Breast epithelium (tissue), 4 donors: ENCODE measurements around the gene MTG1. TPM values are rescaled to one million over a fixed set of nuclear protein-coding genes. Genes with fewer than 3 reads are reported as not detected.
"Not testable (repeated sequence)": the region's sequence is repeated elsewhere in the genome, so short reads cannot be mapped to it uniquely, and the experiment has no call there.

Experiments
- DNase-seq, 2 donors: peaks; one replicate each; pipeline ENCODE4 v3.0.0-alpha.2; 2019; ENCODE audit warnings: low spot score in 2 of 2
- H3K27ac ChIP-seq, 2 donors: fragments of 200-600 bp; sonication (generic) in 1 of 2; one replicate each; pipeline ENCODE4 v1.5.1; 2016 to 2019; ENCODE audit warnings: mild to moderate bottlenecking in 1 of 2
- H3K27me3 ChIP-seq, 2 donors: fragments of 200-600 bp; sonication (generic) in 1 of 2; one replicate each; pipeline versions ENCODE4 v1.5.1 to v1.6.0; 2017 to 2019; ENCODE audit warnings: control low read depth in 1 of 2, mild to moderate bottlenecking in 1 of 2
- H3K36me3 ChIP-seq: fragments of 200-600 bp; one replicate; pipeline ENCODE4 v1.5.1; 2019
- H3K4me1 ChIP-seq, 2 donors: fragments of 200-600 bp; sonication (generic); one replicate each; pipeline ENCODE4 v1.5.1; 2016 to 2019; ENCODE audit warnings: control low read depth in 1 of 2
- H3K4me3 ChIP-seq, 3 donors: fragments of 200-600 bp; sonication (generic); 1 replicate in 2 of 3; 2 replicates in 1 of 3; pipeline ENCODE4 v1.5.1; 2016 to 2019; ENCODE audit warnings: mild to moderate bottlenecking in 3 of 3, moderate library complexity in 2 of 3
- H3K9me3 ChIP-seq, 2 donors: fragments of 200-600 bp; sonication (generic) in 1 of 2; one replicate each; pipeline ENCODE4 v1.5.1; 2016 to 2019; ENCODE audit warnings: control low read depth in 1 of 2
- CTCF ChIP-seq, 3 donors: fragments of 450-650 bp; IDR thresholded peaks; one replicate each; pipeline ENCODE4 v1.5.1; 2016 to 2017; ENCODE audit warnings: antibody characterized with exemption in 3 of 3, mild to moderate bottlenecking in 3 of 3, moderate library complexity in 3 of 3
- POLR2A ChIP-seq: fragments of 450-650 bp; IDR thresholded peaks from one replicate; pipeline ENCODE4 v1.6.1; 2016; ENCODE audit warnings: antibody characterized with exemption, mild to moderate bottlenecking, moderate library complexity
- POLR2AphosphoS5 ChIP-seq, 3 donors: sonication (generic); formaldehyde crosslinking; IDR thresholded peaks; one replicate each; pipeline ENCODE4 v1.6.1; 2017; ENCODE audit warnings: antibody characterized with exemption in 3 of 3
- intact Hi-C: fragments of 100-400 bp; cut with DNase I; formaldehyde crosslinking; loops from one replicate; pipeline ENCODE4 v1.15.1; 2023; ENCODE audit warnings: low total_unique reads
- total RNA-seq, 3 donors: library from RNA; depleted of rRNA; stranded (reverse); fragments of >200 nt; gene quantifications; one replicate each; pipeline ENCODE4 v1.1.0, GENCODE V29; 2016

Gene MTG1
- total RNA-seq, 3 donors from 2014 or later = 22.9 to 56.4 (median 37.0) TPM

DNA sequence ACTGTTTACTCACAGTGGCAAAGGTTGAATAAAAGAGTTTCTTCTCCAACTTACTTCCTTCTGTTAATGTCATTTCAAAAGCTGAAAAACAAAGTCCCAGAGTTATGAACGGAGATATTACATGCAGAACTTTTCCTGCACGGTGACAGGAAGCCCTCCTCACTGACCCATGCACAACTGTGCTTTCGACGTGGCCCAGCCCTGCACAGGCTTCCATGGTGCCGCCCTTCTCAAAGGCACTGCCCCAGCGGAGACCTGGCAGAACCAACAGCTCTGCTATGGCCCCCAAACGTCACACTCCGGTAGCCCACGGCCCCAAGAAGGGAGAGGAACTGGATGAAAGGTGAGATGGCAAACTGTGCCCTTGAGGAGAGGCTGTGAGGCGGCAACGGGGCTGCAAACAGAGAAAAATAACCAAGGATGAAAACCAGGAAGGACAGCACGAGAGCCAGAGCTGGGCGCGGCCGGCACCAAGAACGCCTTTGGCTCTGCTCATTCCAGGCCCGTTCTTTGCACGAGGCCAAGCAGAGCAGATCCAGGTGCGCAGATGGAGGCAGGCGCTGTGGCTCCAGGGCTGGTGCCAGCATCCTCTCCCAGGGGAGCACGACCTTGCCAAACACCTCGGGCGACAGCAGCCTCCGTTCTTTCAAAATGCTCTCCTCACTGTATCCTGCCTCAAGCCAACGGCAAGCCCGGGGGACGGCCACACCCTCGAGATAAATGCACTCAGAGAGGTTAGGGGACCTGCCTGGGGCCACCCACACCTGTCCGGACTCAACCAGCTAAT is 29.1 kb upstream of the MTG1 start:
- Histone ChIP-seq H3K36me3 (no peaks in the 10 kb centered on the region), H3K9me3 (no peaks in the 10 kb centered on the region)

GRCh38 chr10:133365461-133366129 is 28.4 kb upstream of the MTG1 start:
- H3K27ac ChIP-seq = peak overlapping the region in 1 of 2 donors; percentile 45
- no peak overlapping the region for H3K4me3 ChIP-seq
- no peaks in the 10 kb centered on the region for H3K27me3 ChIP-seq
- no peak for DNase-seq
- no peak for TF ChIP-seq POLR2A
- TF ChIP-seq POLR2AphosphoS5 (IDR thresholded peaks at IDR 0.05) = no peak
- no peak for TF ChIP-seq CTCF (IDR thresholded peaks at IDR 0.05)
- no peaks in the 10 kb centered on the region for H3K4me1 ChIP-seq
- H3K36me3 ChIP-seq = no peaks in the 10 kb centered on the region
- intact Hi-C loops = no loop called here
- H3K9me3 ChIP-seq = no peaks in the 10 kb centered on the region

More for the DNA sequence above, 29.1 kb upstream of the MTG1 start:
- intact Hi-C loops = no loop called here
- TF ChIP-seq POLR2A = no peak
- TF ChIP-seq POLR2AphosphoS5 (IDR thresholded peaks at IDR 0.05) = no peak
- no peak for TF ChIP-seq CTCF (IDR thresholded peaks at IDR 0.05)
- no peak overlapping the region for H3K4me3 ChIP-seq
- no peaks in the 10 kb centered on the region for H3K4me1 ChIP-seq
- DNase-seq = no peak
- no peaks in the 10 kb centered on the region for H3K27me3 ChIP-seq
- peak overlapping the region in 1 of 2 donors; percentile 45 for H3K27ac ChIP-seq

- no peaks in the 10 kb centered on the region for H3K9me3 ChIP-seq
- no peak overlapping the region for H3K27ac ChIP-seq
- DNase-seq = no peak
- no peaks in the 10 kb centered on the region for H3K36me3 ChIP-seq
- H3K4me1 ChIP-seq = no peaks in the 10 kb centered on the region
- TF ChIP-seq CTCF (IDR thresholded peaks at IDR 0.05) (no peak), POLR2AphosphoS5 (IDR thresholded peaks at IDR 0.05) (no peak), POLR2A (no peak)
- intact Hi-C loops = no loop called here
- H3K27me3 ChIP-seq = no peaks in the 10 kb centered on the region
- no peak overlapping the region for H3K4me3 ChIP-seq
Measured at GRCh38 chr10:133366130-133366478, 27.9 kb upstream of the MTG1 start.

DNA sequence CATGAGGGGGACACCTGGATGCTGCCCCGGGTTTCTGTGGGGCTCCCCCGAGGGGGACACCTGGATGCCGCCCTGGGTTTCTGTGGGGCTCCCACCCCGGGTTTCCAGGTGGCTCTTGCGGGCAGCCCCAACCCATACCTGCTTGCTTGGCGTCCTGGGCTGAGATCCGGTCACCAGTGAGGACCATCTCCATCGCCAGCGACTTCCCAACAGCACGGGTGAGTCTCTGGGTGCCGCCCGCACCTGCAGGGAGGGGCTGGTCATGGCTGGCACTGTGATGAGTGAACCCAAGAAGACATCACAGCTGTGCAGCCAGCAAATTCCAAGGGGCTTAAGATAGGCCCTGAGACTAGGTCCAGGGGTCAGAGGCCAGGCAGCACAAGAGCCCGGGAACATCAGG is 27.2 kb upstream of the MTG1 start:
- no peak overlapping the region for H3K27ac ChIP-seq
- TF ChIP-seq CTCF (IDR thresholded peaks at IDR 0.05) (no peak), POLR2A (no peak), POLR2AphosphoS5 (IDR thresholded peaks at IDR 0.05) (no peak)
- intact Hi-C loops = no loop called here
- no peaks in the 10 kb centered on the region for H3K36me3 ChIP-seq
- DNase-seq = no peak
- no peaks in the 10 kb centered on the region for H3K9me3 ChIP-seq
- H3K4me1 ChIP-seq = no peaks in the 10 kb centered on the region
- no peak overlapping the region for H3K4me3 ChIP-seq
- H3K27me3 ChIP-seq = no peaks in the 10 kb centered on the region

DNA sequence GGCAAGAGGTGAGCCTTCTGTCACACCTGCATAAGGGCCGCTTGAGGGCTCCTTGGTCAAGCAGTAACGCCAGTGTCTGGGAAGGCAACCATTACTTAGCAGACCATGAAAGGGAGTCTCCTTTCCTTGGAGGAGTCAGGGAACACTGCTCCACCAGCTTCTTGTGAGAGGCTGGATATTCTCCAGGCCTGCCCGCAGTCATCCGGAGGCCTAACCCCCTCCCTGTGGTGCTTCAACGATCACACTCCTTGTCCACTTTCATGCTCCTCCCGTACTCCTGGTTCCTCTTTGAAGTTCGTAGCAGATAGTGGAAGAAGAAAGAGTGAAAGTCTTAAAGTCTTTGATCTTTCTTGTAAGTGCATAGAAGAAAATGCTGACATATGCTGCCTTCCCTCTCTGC is 26.5 kb upstream of the MTG1 start:
- H3K9me3 ChIP-seq, H3K27ac ChIP-seq, DNase-seq, H3K27me3 ChIP-seq, H3K4me1 ChIP-seq, intact Hi-C loops, H3K36me3 ChIP-seq, H3K4me3 ChIP-seq: not testable (repeated sequence)
